ENCODE data around the gene ANKK1.

Gene ANKK1

GRCh38 chr11:113377681-113378412 lies 9.7 kb upstream of the ANKK1 start:
- DNase-seq: no peak

DNA sequence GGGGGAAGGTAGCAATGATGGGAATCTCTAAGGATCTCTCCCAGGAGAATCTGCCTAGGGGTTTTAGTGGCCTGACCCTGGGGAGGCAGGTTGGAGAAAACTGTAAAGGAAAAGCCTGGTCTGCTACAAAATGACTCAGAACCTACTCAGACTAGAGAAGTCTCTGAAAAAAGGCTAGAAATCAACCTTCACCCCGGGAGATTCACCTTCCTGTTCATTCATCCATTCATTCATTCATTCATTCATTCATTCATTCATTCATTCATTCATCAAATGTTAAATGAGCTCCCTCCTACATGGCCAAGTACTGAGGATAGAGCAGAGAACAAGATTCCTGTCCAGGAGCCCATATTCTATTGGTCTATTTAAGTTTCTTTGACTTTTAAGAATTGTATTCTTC lies 8.9 kb upstream of the ANKK1 start:
- no peak for DNase-seq

DNA sequence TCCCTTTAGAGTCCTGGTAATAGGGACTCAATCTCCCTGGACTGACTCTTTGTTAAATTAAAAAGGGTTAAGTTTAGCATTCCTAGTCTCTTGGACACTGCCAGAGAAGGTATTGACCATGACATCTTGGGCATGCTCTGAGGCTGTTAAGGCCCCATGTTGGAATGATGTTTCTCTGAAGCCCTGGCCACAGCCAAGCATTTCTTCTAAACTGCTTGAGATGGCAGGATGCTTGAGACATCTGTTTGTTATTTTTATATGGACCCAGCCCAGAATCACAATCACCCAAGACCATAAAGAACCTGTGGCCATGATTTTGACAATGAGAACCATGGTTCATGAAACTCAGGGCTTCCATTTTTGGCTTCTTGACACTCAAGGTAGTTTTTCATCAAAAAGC lies 5.5 kb upstream of the ANKK1 start:
- no peak for DNase-seq

- no peak for DNase-seq
These were observed 3.0 kb upstream of the ANKK1 start for GRCh38 chr11:113384551-113384950.

DNA sequence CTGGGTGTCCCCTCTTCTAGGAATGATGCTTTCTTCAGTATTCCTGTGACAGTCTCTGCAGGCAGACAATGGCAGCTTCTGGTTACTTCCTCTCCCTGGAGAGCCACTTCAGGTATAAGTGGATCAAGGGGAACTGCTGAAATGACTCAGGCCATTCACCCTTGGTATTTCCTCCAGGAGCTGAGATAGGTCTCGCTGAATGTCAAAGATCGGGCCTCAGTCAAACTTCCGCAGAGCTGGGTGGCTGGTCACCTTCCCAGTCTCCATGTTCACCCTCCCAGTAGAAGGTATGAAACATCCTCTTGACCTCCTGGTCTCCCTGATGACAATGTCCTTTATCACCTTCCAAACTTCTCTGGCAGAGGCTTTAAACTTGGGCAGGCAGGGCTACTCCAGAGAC lies 1.8 kb upstream of the ANKK1 start:
- DNase-seq: no peak

GRCh38 chr11:113386866-113387265 lies 713 bp upstream of the ANKK1 start:
- no peak for DNase-seq

DNA sequence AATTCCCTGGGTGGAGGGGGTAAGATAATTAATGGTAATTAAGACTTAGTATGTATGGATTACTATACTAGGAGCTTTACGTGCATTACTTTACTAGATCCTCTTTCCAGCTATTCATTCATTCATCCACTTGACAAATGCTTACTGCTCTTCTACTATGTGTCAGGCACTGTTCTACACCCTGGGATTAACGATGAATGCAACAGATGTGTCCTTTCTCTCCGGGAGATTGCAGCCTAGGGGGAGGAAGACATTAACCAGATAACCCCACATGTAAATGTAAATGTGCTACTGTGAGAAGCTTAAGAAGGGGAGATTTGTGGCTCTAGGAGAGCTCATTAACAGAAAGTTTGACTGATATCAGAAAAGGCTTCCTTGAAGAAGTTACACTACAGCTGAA lies 1.7 kb downstream of the ANKK1 start:
- no peak for DNase-seq

- no peak for DNase-seq
These were observed 4.8 kb downstream of the ANKK1 start for GRCh38 chr11:113392236-113392921.

- no peak for DNase-seq
These were observed 6.0 kb downstream of the ANKK1 start for GRCh38 chr11:113393501-113393985.

- DNase-seq: no peak
These were observed 7.3 kb downstream of the ANKK1 start for GRCh38 chr11:113394919-113395318.

GRCh38 chr11:113395782-113396336 lies 8.3 kb downstream of the ANKK1 start:
- no peak for DNase-seq

- DNase-seq: no peak
These were observed 9.1 kb downstream of the ANKK1 start for GRCh38 chr11:113396690-113397089.

GRCh38 chr11:113397212-113397611 lies 9.6 kb downstream of the ANKK1 start:
- DNase-seq: no peak

DNA sequence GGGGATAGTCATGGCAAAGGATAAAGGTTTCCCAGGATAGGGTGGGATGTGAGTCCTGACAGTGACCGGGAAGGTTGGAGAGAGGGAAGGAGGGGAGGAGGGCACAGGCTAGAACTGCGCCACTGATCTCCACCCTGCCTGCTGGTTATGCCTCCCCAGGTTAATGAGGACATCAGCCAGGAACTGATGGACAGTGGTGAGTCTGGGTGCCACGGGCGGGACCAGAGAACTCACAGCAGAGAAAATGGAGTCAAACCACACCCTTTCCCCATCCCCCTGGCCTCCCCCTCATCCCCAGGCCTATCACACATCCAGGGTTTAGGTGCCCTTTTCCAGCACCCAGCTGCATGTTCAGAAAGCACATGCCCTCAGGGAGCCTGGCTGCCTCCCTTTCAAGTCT lies 10.2 kb downstream of the ANKK1 start:
- no peak for DNase-seq

- no peak for DNase-seq
These were observed 11.3 kb downstream of the ANKK1 start for GRCh38 chr11:113398669-113399430.

GRCh38 chr11:113400631-113401230 lies 13.2 kb downstream of the ANKK1 start:
- no peak for DNase-seq

- DNase-seq: peak; percentile 79
These were observed 14.1 kb downstream of the ANKK1 start for GRCh38 chr11:113401718-113402117.

DNA sequence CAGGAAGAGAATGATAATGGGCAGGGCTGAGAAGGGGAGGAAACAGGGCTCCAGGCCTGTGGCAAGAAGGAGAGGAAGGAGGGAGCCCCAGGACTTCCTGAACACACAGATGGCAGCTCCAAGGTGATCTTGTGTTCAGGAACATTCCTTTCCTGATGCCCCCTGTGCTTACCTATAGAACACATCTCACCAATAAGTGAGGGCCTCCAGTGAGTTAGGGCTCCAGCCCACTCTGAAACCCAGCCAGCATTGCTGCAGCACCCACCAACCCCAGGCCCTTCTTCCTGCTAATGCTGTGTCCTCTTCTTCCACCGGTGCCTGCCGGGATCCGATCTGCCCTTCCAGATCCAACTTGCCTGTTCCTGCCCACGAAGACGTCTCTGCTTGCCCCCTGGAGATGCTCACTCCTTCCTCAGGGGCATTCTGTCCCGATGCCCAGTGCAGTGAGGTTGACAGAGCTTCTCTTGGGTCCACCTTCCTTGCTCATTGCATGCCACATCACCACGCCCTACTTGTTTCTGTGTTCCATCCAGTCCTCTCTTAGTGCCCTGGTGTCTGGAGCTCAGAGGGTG lies 17.4 kb downstream of the ANKK1 start:
- DNase-seq: no peak

GRCh38 chr11:113405724-113406478 lies 18.3 kb downstream of the ANKK1 start:
- no peak for DNase-seq

- no peak for DNase-seq
These were observed 19.6 kb downstream of the ANKK1 start for GRCh38 chr11:113407163-113407562.

- no peak for DNase-seq
These were observed 20.6 kb downstream of the ANKK1 start for GRCh38 chr11:113408206-113408605.

DNA sequence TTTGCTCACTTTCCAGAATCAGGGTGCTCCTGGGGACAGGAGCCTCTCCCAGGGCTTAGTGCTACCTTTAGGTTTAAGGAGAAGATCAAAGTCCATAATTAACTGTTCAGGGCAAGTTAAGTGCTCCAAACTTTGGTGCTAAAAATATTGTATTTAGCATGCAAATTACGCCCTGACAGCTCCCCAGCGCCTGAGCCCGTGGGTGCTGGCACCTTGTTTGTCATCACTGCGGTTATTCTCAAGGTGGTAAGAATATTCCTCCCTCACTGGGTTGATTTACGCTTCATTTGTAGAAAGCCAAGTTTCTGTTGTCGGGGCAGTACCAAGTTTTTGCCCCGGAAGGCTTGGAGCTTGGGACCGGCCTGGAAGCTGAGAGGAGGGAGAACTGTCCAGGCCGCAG lies 21.3 kb downstream of the ANKK1 start:
- DNase-seq: no peak
